ENCODE measurements around the gene GSTM3.
A peak's percentile ranks its signal among the peaks of the same experiment; 100 is the strongest.

GRCh38 chr1:109762821-109763645, 22.2 kb upstream of the GSTM3 start:
- TF ChIP-seq, protein P1, sequence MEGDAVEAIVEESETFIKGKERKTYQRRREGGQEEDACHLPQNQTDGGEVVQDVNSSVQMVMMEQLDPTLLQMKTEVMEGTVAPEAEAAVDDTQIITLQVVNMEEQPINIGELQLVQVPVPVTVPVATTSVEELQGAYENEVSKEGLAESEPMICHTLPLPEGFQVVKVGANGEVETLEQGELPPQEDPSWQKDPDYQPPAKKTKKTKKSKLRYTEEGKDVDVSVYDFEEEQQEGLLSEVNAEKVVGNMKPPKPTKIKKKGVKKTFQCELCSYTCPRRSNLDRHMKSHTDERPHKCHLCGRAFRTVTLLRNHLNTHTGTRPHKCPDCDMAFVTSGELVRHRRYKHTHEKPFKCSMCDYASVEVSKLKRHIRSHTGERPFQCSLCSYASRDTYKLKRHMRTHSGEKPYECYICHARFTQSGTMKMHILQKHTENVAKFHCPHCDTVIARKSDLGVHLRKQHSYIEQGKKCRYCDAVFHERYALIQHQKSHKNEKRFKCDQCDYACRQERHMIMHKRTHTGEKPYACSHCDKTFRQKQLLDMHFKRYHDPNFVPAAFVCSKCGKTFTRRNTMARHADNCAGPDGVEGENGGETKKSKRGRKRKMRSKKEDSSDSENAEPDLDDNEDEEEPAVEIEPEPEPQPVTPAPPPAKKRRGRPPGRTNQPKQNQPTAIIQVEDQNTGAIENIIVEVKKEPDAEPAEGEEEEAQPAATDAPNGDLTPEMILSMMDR (IDR thresholded peaks at IDR 0.05), result no peak
- TF ChIP-seq POLR2AphosphoS5 (IDR thresholded peaks at IDR 0.05), result peak; percentile 48 to 82 (median 63)
- TF ChIP-seq POLR2A (IDR thresholded peaks at IDR 0.05), result no peak
- TF ChIP-seq EP300 (IDR thresholded peaks at IDR 0.05; ENCODE audit: low read depth), result no peak
